ENCODE measurements around the gene ENSA.
"Not testable (repeated sequence)": the region's sequence is repeated elsewhere in the genome, so short reads cannot be mapped to it uniquely, and the experiment has no call there.

Gene ENSA, protein sequence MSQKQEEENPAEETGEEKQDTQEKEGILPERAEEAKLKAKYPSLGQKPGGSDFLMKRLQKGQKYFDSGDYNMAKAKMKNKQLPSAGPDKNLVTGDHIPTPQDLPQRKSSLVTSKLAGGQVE

GRCh38 chr1:150629115-150629928 is at the start of gene ENSA:
TSS of gene ENSA (minus strand) at chr1:150629612. CDS start at chr1:150629470, 142 bp downstream.
- DNase-seq: peak; percentile 99

- DNase-seq: no peak
Measured at GRCh38 chr1:150678988-150679387, 49.6 kb upstream of the ENSA start.

GRCh38 chr1:150674881-150675280 is 45.5 kb upstream of the ENSA start:
- no peak for DNase-seq

DNA sequence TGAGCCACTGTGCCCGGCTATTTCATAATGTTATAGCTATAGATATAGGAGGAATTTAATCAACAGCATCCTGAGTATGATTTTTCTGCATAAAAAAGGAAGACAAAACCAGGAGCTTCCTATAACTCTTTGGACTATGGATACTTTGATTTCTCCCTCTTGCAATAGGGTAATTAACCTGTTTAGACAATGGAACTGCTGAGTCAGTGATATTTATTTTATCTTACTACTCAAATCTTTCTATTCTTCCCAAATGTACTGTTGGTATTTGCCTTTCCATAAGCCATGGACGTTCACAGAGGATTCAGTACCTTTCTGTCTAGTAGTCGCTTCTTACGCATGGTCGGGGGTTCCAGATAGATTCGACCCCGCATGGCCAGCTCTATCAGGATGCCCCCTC is 33.9 kb upstream of the ENSA start:
- DNase-seq: no peak

DNA sequence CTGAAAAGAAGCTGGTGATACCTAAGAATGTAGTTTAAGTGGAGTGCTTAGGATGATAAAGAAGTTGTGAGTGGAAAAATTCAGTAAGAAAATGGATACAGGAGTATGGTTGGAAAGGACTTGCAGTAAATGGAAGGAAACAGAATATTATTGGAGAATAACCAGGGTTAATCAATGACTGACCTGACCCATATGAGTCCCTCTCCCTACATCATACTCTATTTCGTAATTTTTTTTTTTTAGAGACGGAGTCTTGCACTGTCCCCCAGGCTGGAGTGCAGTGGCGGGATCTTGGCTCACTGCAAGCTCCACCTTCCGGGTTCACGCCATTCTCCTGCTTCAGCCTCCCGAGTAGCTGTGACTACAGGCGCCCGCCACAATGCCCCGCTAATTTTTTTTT is 33.4 kb upstream of the ENSA start:
- no peak for DNase-seq

DNA sequence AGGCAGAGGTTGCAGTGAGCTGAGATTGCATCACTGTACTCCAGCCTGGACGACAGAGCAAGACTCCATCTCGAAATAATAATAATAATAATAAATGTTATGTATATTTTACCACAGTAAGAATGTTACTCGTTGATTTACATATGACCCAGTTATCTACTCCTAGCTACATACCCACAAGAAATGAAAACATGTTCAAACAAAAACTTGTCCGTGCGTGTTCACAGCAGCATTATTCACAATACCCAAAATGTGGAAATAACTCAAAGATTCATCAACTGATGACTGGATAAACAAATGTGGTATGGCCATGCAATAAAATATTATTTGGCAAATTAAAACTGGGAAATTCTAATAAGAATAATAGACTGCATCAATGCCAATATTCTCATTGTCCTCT is 31.7 kb upstream of the ENSA start:
- DNase-seq: no peak

GRCh38 chr1:150660584-150660983 is 31.2 kb upstream of the ENSA start:
- no peak for DNase-seq

GRCh38 chr1:150657064-150657463 is 27.7 kb upstream of the ENSA start:
- DNase-seq: not testable (repeated sequence)

DNA sequence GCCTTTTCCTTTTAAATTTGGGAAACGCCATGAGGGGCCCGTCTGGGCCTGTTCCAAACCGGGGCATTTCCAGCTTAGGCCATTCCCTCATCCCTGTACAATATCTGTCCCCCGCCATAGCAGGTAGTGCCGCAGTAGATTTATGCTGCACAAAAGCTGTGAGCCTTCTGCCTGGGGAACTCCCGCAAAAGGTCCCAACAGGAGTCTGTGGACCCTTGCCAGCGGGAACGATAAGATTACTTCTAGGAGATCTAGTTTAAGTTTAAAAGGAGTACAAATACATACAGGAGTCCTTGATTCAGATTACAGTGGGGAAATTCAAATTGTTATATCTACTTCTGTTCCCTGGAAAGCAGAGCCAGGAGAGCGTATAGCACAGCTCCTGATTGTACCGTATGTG is 25.2 kb upstream of the ENSA start:
- DNase-seq: not testable (repeated sequence)

GRCh38 chr1:150650193-150650592 is 20.8 kb upstream of the ENSA start:
- no peak for DNase-seq

DNA sequence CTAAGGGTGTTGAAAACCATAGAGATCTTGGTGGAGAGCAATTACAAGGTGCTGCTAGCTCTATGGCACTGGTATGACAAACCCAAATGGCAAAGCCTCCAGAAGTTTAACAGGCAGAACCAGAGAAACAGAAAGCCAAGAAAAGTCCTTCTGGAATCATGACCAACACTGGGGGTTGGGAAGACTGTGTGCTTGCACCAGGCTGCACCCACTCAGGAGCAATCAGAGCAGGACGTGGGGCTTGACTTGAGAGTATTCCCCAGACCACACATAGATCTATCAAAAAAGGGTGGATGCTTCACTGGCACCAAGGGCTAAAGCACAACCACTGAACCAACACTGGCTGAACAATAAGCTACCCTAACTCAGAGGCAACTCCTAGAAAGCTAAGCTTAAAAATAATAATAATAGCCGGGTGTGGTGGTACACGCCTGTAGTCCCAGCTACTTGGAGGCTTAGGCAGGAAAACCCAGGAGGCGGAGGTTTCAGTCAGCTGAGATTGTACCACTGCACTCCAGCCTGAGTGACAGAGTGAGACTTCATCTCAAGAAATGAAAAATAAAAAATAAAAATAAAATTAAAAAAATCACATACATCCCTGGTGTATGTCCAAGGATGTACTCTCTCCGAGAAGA is 20.1 kb upstream of the ENSA start:
- no peak for DNase-seq

GRCh38 chr1:150642296-150642695 is 12.9 kb upstream of the ENSA start:
- DNase-seq: no peak

DNA sequence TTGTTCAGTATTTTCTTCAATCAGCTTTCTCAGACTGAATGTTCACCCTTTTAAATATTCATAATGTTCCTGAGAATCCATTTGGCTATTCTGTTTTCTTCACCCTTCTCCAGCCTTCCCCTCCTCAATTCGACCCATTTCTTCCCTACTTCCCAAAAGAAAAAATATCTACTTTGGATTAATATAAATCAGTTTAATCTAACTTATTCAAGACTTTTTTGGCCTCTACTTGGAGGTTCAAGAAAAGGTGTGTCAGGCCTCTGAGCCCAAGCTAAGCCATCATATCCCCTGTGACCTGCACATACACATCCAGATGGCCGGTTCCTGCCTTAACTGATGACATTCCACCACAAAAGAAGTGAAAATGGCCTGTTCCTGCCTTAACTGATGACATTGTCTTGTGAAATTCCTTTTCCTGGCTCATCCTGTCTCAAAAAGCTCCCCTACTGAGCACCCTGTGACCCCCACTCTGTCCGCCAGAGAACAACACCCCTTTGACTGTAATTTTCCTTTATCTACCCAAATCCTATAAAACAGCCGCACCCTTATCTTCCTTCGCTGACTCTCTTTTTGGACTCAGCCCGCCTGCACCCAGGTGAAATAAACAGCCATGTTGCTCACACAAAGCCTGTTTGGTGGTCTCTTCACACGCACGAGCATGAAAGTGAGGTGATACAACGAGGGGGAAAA is 11.9 kb upstream of the ENSA start:
- DNase-seq: not testable (repeated sequence)

- not testable (repeated sequence) for DNase-seq
Measured at GRCh38 chr1:150638430-150638829, 9.0 kb upstream of the ENSA start.

- not testable (repeated sequence) for DNase-seq
Measured at GRCh38 chr1:150634839-150635622, 5.6 kb upstream of the ENSA start.

GRCh38 chr1:150628766-150629114 is 672 bp downstream of the ENSA start:
- DNase-seq: no peak

DNA sequence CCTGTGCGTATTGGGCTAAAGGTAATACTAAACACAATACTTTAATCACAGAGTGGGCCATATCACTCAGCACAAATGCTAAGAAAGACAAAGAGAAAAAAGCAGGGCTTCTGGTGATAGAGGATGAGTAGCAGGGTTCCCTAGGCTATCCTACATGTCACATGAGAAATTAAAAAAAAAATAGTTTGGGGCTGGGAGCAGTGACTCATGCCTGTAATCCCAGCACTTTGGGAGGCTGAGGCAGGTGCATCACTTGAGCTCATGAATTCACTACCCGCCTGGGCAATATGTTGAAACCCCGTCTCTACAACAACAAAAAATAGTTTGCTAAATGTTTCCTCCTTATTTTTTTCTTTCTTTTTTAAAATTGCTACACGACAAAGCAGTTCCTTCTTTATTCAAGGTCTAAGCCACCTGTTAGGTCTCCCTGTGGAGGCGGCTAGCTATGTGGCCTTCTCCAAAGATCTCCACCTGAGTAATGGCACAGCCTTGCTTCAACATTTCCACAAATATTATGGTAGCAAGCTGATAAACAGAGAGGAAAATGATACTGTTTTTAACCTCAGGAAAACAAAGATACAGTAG is 1.5 kb downstream of the ENSA start:
- DNase-seq: no peak

DNA sequence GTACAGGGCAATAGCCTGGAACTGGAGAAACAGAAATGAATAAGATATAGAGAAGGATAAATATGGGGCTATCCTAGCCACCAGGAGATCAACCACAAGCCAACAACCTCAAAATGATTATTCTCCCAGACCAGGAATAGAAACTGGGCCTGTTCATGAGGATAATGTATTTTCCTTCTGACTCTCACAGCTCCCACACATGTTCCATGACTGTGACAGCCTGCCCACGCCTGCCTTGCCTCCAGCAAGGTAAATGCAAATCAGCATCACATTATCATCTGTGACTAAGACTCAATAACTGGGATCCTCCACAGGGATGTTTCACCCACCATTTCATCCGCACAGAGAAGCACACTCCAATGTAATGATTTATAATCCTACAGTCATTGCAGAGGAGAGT is 3.3 kb downstream of the ENSA start:
- no peak for DNase-seq

DNA sequence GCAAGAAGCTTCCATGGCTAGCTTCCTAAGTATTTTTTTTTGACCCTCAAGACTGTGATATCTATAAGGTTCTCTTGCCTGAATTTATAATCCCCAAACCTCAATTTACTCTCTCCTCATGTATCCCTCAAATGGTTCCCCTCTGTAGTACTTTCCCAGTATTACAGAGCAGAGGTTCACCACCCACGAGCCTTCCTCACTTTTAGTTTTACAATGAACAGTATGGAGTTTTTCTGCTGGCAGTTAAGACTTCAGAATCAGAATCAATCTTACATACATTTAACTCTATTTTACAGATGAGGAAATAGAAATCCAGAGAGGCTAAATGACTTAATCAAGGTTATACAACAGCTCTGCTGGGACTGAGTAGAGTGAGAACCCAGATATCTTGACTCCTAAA is 4.9 kb downstream of the ENSA start:
- not testable (repeated sequence) for DNase-seq

- not testable (repeated sequence) for DNase-seq
Measured at GRCh38 chr1:150624134-150624533, 5.3 kb downstream of the ENSA start.

DNA sequence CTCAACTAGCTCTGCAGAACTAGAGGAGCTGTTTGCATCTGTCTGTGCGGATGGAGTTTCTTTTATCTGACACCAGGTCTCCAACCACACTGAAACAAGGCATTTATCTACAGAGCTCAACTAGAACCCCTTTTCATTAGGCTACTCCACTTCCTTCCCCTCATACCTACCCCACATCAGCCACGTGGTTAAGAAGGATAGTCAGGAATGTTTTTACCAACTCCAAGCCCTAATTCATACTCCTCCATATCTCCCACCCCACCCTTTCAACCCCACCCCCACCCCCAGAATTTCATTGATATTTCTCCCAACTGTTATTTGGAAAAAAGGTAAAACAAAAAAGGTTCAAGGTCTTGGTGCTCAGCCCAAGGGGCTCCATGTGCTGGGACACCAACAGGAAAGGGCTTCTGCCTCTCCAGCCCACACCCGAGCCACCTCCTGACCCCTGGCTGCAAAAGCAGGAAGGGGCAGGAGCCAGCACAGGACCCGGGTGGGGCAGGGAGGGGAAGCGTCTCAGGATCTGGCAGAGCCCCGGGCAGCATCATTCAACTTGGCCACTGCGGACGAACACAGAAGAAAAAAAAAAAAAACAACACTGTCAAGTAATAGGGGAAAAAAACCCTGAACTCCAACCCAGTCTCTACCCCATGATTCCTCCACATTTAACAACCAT is 7.0 kb downstream of the ENSA start:
- DNase-seq: no peak
